GM15510 (cell line): Measurements from ENCODE around the gene TOE1.

ENCODE experiments used
- POLR2A ChIP-seq: IDR thresholded peaks from 3 replicates; pipeline ENCODE4 v1.6.1; 2011; ENCODE audit warnings: borderline replicate concordance; ENCODE audit not compliant: insufficient read length; ENCODE audit errors: extremely low read depth

Gene TOE1

GRCh38 chr1:45370575-45370974 is 30.6 kb downstream of the TOE1 start:
- no peak for TF ChIP-seq POLR2A

DNA sequence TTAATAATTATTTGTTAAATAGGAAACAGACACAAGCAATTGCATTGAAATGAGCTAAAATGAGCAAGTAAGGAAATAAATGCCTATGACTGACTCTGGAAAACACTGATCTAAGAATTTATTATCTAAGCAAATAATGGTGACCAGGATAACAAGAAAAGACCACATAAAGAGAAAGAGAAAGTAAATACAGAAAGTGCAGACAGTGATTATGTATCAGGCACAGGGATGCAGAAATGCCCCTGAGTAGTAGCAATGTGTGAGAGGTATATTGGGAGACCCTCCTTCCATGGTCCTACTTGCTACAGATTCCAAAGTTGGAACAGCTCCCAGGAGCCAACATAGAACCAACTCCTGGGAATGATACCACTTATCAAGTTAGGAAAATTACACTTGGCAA is 33.6 kb downstream of the TOE1 start:
- TF ChIP-seq POLR2A = no peak

GRCh38 chr1:45375104-45376090 is 35.4 kb downstream of the TOE1 start:
- TF ChIP-seq POLR2A = no peak

- TF ChIP-seq POLR2A = no peak
Measured at GRCh38 chr1:45378184-45378583, 38.2 kb downstream of the TOE1 start.

GRCh38 chr1:45379524-45379923 is 39.6 kb downstream of the TOE1 start:
- TF ChIP-seq POLR2A = no peak

- no peak for TF ChIP-seq POLR2A
Measured at GRCh38 chr1:45380125-45380524, 40.2 kb downstream of the TOE1 start.

DNA sequence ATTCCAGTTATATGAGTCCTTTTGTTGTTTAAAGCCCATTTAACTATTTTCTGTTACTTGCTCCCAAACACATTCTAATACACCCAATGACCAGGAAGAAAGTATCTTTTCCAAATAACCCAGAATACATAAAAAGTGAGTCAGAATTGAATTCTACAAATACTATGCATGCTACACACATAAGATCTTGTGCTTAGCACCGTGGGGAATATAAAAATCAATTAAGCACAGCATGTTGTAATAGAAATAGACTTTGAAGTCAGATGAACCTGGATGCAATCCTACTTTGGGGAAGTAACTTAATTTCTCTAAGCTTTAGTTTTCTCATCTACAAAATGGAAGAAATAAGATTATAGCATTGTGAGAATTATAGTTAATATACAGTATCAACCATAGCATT is 40.8 kb downstream of the TOE1 start:
- no peak for TF ChIP-seq POLR2A

GRCh38 chr1:45381243-45381642 is 41.3 kb downstream of the TOE1 start:
- no peak for TF ChIP-seq POLR2A

DNA sequence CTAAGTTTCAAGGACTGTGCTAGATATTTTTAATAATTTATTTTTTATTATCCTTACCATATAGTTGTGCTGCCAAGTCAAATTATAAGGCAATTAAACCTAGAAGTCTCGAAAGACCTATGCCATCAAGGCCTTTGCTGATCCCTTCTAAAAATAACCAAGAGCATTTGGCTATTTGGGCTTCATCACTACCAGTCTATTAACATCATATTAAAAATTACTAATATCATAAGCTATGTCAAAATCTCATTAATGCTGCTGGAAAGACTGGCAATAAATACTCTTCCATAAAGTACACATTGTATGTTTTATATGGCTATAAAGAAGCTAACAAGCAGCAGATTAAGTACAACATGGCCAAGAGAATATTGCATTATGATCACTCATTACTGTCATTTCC is 43.2 kb downstream of the TOE1 start:
- no peak for TF ChIP-seq POLR2A

GRCh38 chr1:45385302-45385701 is 45.3 kb downstream of the TOE1 start:
- no peak for TF ChIP-seq POLR2A

DNA sequence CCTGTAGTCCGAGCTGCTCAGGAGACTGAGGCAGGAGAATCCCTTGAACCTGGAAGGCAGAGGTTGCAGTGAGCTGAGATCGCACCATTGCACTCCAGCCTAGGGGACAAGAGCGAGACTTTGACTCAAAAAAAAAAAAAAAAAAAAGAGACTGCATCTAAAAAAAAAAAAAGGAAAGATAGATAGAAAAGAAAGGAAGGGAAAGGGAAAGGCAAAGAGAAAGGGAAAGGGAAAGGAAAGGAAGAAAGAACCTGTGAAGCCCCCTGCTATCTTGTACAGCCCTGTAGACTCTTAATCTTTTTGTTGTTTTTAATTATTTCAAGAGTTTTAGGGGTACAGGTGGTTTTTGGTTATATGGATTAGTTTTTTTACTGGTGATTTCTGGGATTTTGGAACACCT is 46.2 kb downstream of the TOE1 start:
- TF ChIP-seq POLR2A = no peak
